ENCODE data around the gene ZNF367.
"Not testable (repeated sequence)": the region's sequence is repeated elsewhere in the genome, so short reads cannot be mapped to it uniquely, and the experiment has no call there.

Gene ZNF367

GRCh38 chr9:96376891-96377874 lies 41.0 kb downstream of the ZNF367 start:
- DNase-seq (ENCODE audit: low read depth, low spot score) = no peak
- peaks cover 17% of the 10 kb centered on the region for H3K36me3 ChIP-seq (ENCODE audit: insufficient read depth, insufficient read length, low read length)
- no peaks in the 10 kb centered on the region for H3K27me3 ChIP-seq (ENCODE audit: insufficient read depth, insufficient read length)
- H3K9me3 ChIP-seq (ENCODE audit: insufficient read depth, low read length) = no peaks in the 10 kb centered on the region
- H3K4me3 ChIP-seq (ENCODE audit: insufficient read length, low read depth) = no peak overlapping the region
- TF ChIP-seq SUZ12 (IDR thresholded peaks at IDR 0.05; ENCODE audit: extremely low read depth, insufficient read depth, insufficient read length) = no peak
- TF ChIP-seq ZNF274 (IDR thresholded peaks at IDR 0.05; ENCODE audit: low read depth, low read length) = no peak
- TF ChIP-seq YY1 (IDR thresholded peaks at IDR 0.05; ENCODE audit: insufficient read depth, insufficient read length) = no peak
- H3K4me1 ChIP-seq (ENCODE audit: insufficient read depth, insufficient read length) = peaks cover 3% of the 10 kb centered on the region
- H3K9ac ChIP-seq (ENCODE audit: insufficient read length, low read depth) = no peak overlapping the region

GRCh38 chr9:96375507-96375906 lies 42.7 kb downstream of the ZNF367 start:
- not testable (repeated sequence) for DNase-seq (ENCODE audit: low read depth, low spot score); H3K36me3 ChIP-seq (ENCODE audit: insufficient read depth, insufficient read length, low read length)

GRCh38 chr9:96367943-96368342 lies 50.2 kb downstream of the ZNF367 start:
- no peak for DNase-seq (ENCODE audit: low read depth, low spot score)
- TF ChIP-seq ZNF274 (IDR thresholded peaks at IDR 0.05; ENCODE audit: low read depth, low read length) = no peak
- no peak for TF ChIP-seq YY1 (IDR thresholded peaks at IDR 0.05; ENCODE audit: insufficient read depth, insufficient read length)
- TF ChIP-seq SUZ12 (IDR thresholded peaks at IDR 0.05; ENCODE audit: extremely low read depth, insufficient read depth, insufficient read length) = no peak
- peaks cover 8% of the 10 kb centered on the region; the same call in 1 of the 2 replicates for H3K9me3 ChIP-seq (ENCODE audit: insufficient read depth, low read length)
- no peak overlapping the region for H3K4me3 ChIP-seq (ENCODE audit: insufficient read length, low read depth)
- H3K4me1 ChIP-seq (ENCODE audit: insufficient read depth, insufficient read length) = no peaks in the 10 kb centered on the region
- no peak overlapping the region for H3K9ac ChIP-seq (ENCODE audit: insufficient read length, low read depth)
- H3K36me3 ChIP-seq (ENCODE audit: insufficient read depth, insufficient read length, low read length) = peaks cover 16% of the 10 kb centered on the region
- no peaks in the 10 kb centered on the region for H3K27me3 ChIP-seq (ENCODE audit: insufficient read depth, insufficient read length)

More at GRCh38 chr9:96375507-96375906, 42.7 kb downstream of the ZNF367 start:
- H3K4me3 ChIP-seq (ENCODE audit: insufficient read length, low read depth); H3K9ac ChIP-seq (ENCODE audit: insufficient read length, low read depth); H3K4me1 ChIP-seq (ENCODE audit: insufficient read depth, insufficient read length); H3K9me3 ChIP-seq (ENCODE audit: insufficient read depth, low read length); H3K27me3 ChIP-seq (ENCODE audit: insufficient read depth, insufficient read length): not testable (repeated sequence)

- TF ChIP-seq YY1 (IDR thresholded peaks at IDR 0.05; ENCODE audit: insufficient read depth, insufficient read length) = no peak
- no peak for TF ChIP-seq ZNF274 (IDR thresholded peaks at IDR 0.05; ENCODE audit: low read depth, low read length)
- no peak for TF ChIP-seq SUZ12 (IDR thresholded peaks at IDR 0.05; ENCODE audit: extremely low read depth, insufficient read depth, insufficient read length)
- Histone ChIP-seq H3K9me3 (ENCODE audit: insufficient read depth, low read length) (no peaks in the 10 kb centered on the region), H3K4me1 (ENCODE audit: insufficient read depth, insufficient read length) (no peaks in the 10 kb centered on the region), H3K36me3 (ENCODE audit: insufficient read depth, insufficient read length, low read length) (peaks cover 26% of the 10 kb centered on the region), H3K9ac (ENCODE audit: insufficient read length, low read depth) (no peak overlapping the region), H3K27me3 (ENCODE audit: insufficient read depth, insufficient read length) (no peaks in the 10 kb centered on the region), H3K4me3 (ENCODE audit: insufficient read length, low read depth) (no peak overlapping the region)
- DNase-seq (ENCODE audit: low read depth, low spot score) = no peak
Measured at GRCh38 chr9:96363175-96363967, 54.8 kb downstream of the ZNF367 start.

GRCh38 chr9:96362119-96362518 lies 56.1 kb downstream of the ZNF367 start:
- peaks cover 26% of the 10 kb centered on the region for H3K36me3 ChIP-seq (ENCODE audit: insufficient read depth, insufficient read length, low read length)
- H3K9me3 ChIP-seq (ENCODE audit: insufficient read depth, low read length); H3K9ac ChIP-seq (ENCODE audit: insufficient read length, low read depth); H3K4me3 ChIP-seq (ENCODE audit: insufficient read length, low read depth); H3K4me1 ChIP-seq (ENCODE audit: insufficient read depth, insufficient read length); DNase-seq (ENCODE audit: low read depth, low spot score); H3K27me3 ChIP-seq (ENCODE audit: insufficient read depth, insufficient read length): not testable (repeated sequence)

GRCh38 chr9:96361668-96362067 lies 56.5 kb downstream of the ZNF367 start:
- H3K36me3 ChIP-seq (ENCODE audit: insufficient read depth, insufficient read length, low read length) = peaks cover 27% of the 10 kb centered on the region
- H3K4me1 ChIP-seq (ENCODE audit: insufficient read depth, insufficient read length) = no peaks in the 10 kb centered on the region
- H3K9ac ChIP-seq (ENCODE audit: insufficient read length, low read depth) = no peak overlapping the region
- H3K4me3 ChIP-seq (ENCODE audit: insufficient read length, low read depth) = no peak overlapping the region
- no peaks in the 10 kb centered on the region for H3K9me3 ChIP-seq (ENCODE audit: insufficient read depth, low read length)
- no peak for DNase-seq (ENCODE audit: low read depth, low spot score)
- TF ChIP-seq SUZ12 (IDR thresholded peaks at IDR 0.05; ENCODE audit: extremely low read depth, insufficient read depth, insufficient read length) (no peak), YY1 (IDR thresholded peaks at IDR 0.05; ENCODE audit: insufficient read depth, insufficient read length) (no peak), ZNF274 (IDR thresholded peaks at IDR 0.05; ENCODE audit: low read depth, low read length) (no peak)
- H3K27me3 ChIP-seq (ENCODE audit: insufficient read depth, insufficient read length) = no peaks in the 10 kb centered on the region

- no peak for TF ChIP-seq YY1 (IDR thresholded peaks at IDR 0.05; ENCODE audit: insufficient read depth, insufficient read length)
- TF ChIP-seq ZNF274 (IDR thresholded peaks at IDR 0.05; ENCODE audit: low read depth, low read length) = no peak
- no peak for TF ChIP-seq SUZ12 (IDR thresholded peaks at IDR 0.05; ENCODE audit: extremely low read depth, insufficient read depth, insufficient read length)
- H3K9ac ChIP-seq (ENCODE audit: insufficient read length, low read depth) = no peak overlapping the region
- no peaks in the 10 kb centered on the region for H3K4me1 ChIP-seq (ENCODE audit: insufficient read depth, insufficient read length)
- no peaks in the 10 kb centered on the region for H3K9me3 ChIP-seq (ENCODE audit: insufficient read depth, low read length)
- no peaks in the 10 kb centered on the region for H3K27me3 ChIP-seq (ENCODE audit: insufficient read depth, insufficient read length)
- peaks cover 30% of the 10 kb centered on the region for H3K36me3 ChIP-seq (ENCODE audit: insufficient read depth, insufficient read length, low read length)
- DNase-seq (ENCODE audit: low read depth, low spot score) = no peak
- no peak overlapping the region for H3K4me3 ChIP-seq (ENCODE audit: insufficient read length, low read depth)
Measured at GRCh38 chr9:96360976-96361375, 57.2 kb downstream of the ZNF367 start.

GRCh38 chr9:96360523-96360922 lies 57.6 kb downstream of the ZNF367 start:
- H3K4me1 ChIP-seq (ENCODE audit: insufficient read depth, insufficient read length); H3K9me3 ChIP-seq (ENCODE audit: insufficient read depth, low read length); H3K9ac ChIP-seq (ENCODE audit: insufficient read length, low read depth); DNase-seq (ENCODE audit: low read depth, low spot score); H3K4me3 ChIP-seq (ENCODE audit: insufficient read length, low read depth); H3K27me3 ChIP-seq (ENCODE audit: insufficient read depth, insufficient read length): not testable (repeated sequence)
- H3K36me3 ChIP-seq (ENCODE audit: insufficient read depth, insufficient read length, low read length) = peaks cover 30% of the 10 kb centered on the region
